Heart right ventricle (tissue), 16 donors: Measurements from ENCODE around the gene BTBD2. TPM values are rescaled to one million over a fixed set of nuclear protein-coding genes. Genes with fewer than 3 reads are reported as not detected.

Source experiments
- ATAC-seq, 8 donors: fragments of 200-7000 bp; cut with Tn5 transposase; one replicate each; pipeline ENCODE4 v1.9.1; 2020; ENCODE audit warnings: mild to moderate bottlenecking in 8 of 8, moderate library complexity in 8 of 8, moderate number of reproducible peaks in 1 of 8
- DNase-seq, 2 donors: peaks; one replicate each; pipeline ENCODE4 v3.0.0-alpha.2; 2020
- H3K27ac ChIP-seq, 10 donors: fragments of 200-600 bp; sonication (generic) in 2 of 10; one replicate each; pipeline versions ENCODE4 v1.5.0 to v1.8.0; 2020 to 2022; ENCODE audit warnings: mild to moderate bottlenecking in 3 of 10
- H3K27me3 ChIP-seq, 7 donors: fragments of 200-600 bp; one replicate each; pipeline ENCODE4 v1.8.0; 2021 to 2022; ENCODE audit warnings: mild to moderate bottlenecking in 2 of 7
- H3K36me3 ChIP-seq, 9 donors: fragments of 200-600 bp; sonication (generic) in 1 of 9; one replicate each; pipeline versions ENCODE4 v1.5.0 to v1.8.0; 2020 to 2022; ENCODE audit warnings: mild to moderate bottlenecking in 2 of 9
- H3K4me1 ChIP-seq, 9 donors: fragments of 200-600 bp; sonication (generic) in 1 of 9; one replicate each; pipeline versions ENCODE4 v1.5.0 to v1.8.0; 2020 to 2022; ENCODE audit warnings: mild to moderate bottlenecking in 4 of 9
- H3K4me3 ChIP-seq, 10 donors: fragments of 200-600 bp; sonication (generic) in 2 of 10; one replicate each; pipeline versions ENCODE4 v1.5.0 to v1.8.0; 2020 to 2022; ENCODE audit warnings: mild to moderate bottlenecking in 7 of 10, moderate library complexity in 2 of 10
- H3K9me3 ChIP-seq, 11 donors: fragments of 200-600 bp in 10 of 11; sonication (generic) in 2 of 11; one replicate each; pipeline versions ENCODE4 v1.5.0 to v1.8.0; 2013 to 2022; ENCODE audit warnings: mild to moderate bottlenecking in 2 of 11, control low read depth in 1 of 11, moderate library complexity in 1 of 11
- WGBS, 2 donors: extraction: QIAGEN DNeasy Blood & Tissue Kit; methylation state at CpG; one replicate each; pipeline ENCODE4 v1.1.7; 2013; ENCODE audit warnings: inconsistent platforms in 1 of 2; 5-methylcytosine and 5-hydroxymethylcytosine counted together
- intact Hi-C, 10 donors: fragments of 100-400 bp; cut with DNase I; formaldehyde crosslinking; loops; one replicate each; pipeline versions ENCODE4 v1.11.1 to v1.14.2; 2022
- polyA plus RNA-seq, 2 donors: library from polyadenylated mRNA; stranded (reverse); fragments of 200-250 nt; gene quantifications; one replicate each; pipeline ENCODE4 v1.2.3, GENCODE V29; 2013
- total RNA-seq, 10 donors: library from RNA; stranded (reverse); fragmentation: NEBNext Ultra II Directional in 3 of 10; extraction: Animal tissue kit (Norgen Biotek cat#: 25700) in 3 of 10; gene quantifications; one replicate each; pipeline versions ENCODE4 v1.2.1 to v1.2.4, GENCODE V29; 2021 to 2023
- TF ChIP-seq, protein P1 (sequence below), 9 donors: fragments of 200-600 bp; sonication (generic) in 2 of 9; IDR thresholded peaks; one replicate each; pipeline versions ENCODE4 v1.5.0 to v1.8.0; 2021 to 2022; ENCODE audit warnings: antibody characterized with exemption in 9 of 9, mild to moderate bottlenecking in 5 of 9, moderate library complexity in 1 of 9
- donor health status: Arrhythmogenic right ventricular cardiomyopathy.
- donor health status: ischemic (EF 13 %, LVEDD 7.1; RV severe dilation, severe dysfunction).
- donor health status: healthy with polysubstance abuse.
- donor health status: DM: no; HTN: yes; CAD: no.
- donor health status: DM: no; HTN: no; CAD: no.
- donor health status: ischemic (EF 25% LVEDD 6.9; RV normal size, moderate dysfunction).
- donor health status: ischemic (EF 25% LVEDD 5.7; RV mildly dilated, moderate dysfunction).
- donor health status: healthy.
- donor health status: DM: yes; HTN: yes; CAD: no.
- donor health status: Ischemic cardiomyopathy.
- donor health status: ischemic (EF 35%, LVEDD 5.7; RV mildly dilated, moderate dysfunction).
- donor health status: nonischemic (EF 11% LVEDD 7.7; RV severe dilation, severe dysfunction).
- donor health status: DM: yes; HTN: yes; CAD: no.
- donor health status: PGD.
- donor health status: ischemic (EF 29% LVEDD 5.4; RV normal size, mild dysfunction).
- donor health status: nonischemic (EF 23%, LVEDD 6.1; RV moderate dilation, normal function).

The BTBD2 gene
- total and polyA plus RNA-seq, 12 donors = 42.8 to 70.4 (median 55.8) TPM

DNA sequence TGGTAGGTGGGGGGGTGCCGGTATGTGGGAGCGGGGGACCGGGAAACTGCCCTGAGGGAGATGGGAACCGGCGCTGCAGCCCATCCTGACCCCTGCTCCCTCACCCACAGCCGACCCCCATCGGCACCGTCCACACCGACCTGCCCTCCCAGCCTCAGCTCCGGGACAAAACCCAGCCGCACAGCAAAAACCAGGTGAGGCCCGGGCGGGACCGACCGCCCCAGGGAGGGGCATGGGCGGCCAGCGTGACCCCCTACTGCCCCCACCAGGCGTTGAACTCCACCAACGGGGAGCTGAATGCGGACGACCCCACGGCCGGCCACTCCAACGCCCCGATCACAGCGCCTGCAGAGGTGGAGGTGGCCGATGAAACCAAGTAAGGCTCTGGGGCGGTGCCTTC, 35.9 kb downstream of the BTBD2 start:
- WGBS, 2 donors = 94 to 95% methylated on average over 22 to 28 of the region's 28 CpGs
- no peak for DNase-seq
- peaks cover 0 to 95% (median 24%) of the 10 kb centered on the region in 9 donors for H3K36me3 ChIP-seq

DNA sequence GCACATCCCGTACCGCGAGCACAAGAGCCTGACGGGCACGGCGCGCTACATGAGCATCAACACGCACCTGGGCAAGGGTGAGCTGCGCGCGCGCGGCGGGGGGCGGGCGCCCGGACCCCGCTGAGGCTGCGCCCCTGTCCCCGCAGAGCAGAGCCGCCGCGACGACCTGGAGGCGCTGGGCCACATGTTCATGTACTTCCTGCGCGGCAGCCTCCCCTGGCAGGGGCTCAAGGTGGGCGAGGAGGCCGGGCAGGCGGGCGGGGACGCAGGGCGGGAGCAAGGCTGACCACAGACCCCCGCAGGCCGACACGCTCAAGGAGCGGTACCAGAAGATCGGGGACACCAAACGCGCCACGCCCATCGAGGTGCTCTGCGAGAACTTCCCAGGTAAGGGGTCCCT, 36.5 kb downstream of the BTBD2 start:
- 97 to 99% methylated on average over 43 of the region's 43 CpGs for WGBS, 2 donors
- intact Hi-C loops = no loop called here
- no peaks in the 10 kb centered on the region for H3K9me3 ChIP-seq
- no peaks in the 10 kb centered on the region for H3K27me3 ChIP-seq
- no peak overlapping the region for H3K27ac ChIP-seq
- H3K4me1 ChIP-seq = no peaks in the 10 kb centered on the region
- no peak overlapping the region for H3K4me3 ChIP-seq
- TF ChIP-seq, protein P1, sequence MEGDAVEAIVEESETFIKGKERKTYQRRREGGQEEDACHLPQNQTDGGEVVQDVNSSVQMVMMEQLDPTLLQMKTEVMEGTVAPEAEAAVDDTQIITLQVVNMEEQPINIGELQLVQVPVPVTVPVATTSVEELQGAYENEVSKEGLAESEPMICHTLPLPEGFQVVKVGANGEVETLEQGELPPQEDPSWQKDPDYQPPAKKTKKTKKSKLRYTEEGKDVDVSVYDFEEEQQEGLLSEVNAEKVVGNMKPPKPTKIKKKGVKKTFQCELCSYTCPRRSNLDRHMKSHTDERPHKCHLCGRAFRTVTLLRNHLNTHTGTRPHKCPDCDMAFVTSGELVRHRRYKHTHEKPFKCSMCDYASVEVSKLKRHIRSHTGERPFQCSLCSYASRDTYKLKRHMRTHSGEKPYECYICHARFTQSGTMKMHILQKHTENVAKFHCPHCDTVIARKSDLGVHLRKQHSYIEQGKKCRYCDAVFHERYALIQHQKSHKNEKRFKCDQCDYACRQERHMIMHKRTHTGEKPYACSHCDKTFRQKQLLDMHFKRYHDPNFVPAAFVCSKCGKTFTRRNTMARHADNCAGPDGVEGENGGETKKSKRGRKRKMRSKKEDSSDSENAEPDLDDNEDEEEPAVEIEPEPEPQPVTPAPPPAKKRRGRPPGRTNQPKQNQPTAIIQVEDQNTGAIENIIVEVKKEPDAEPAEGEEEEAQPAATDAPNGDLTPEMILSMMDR (IDR thresholded peaks at IDR 0.05) = no peak
- H3K36me3 ChIP-seq = peaks cover 0 to 94% (median 24%) of the 10 kb centered on the region in 9 donors
- ATAC-seq (no peak), DNase-seq (no peak)

More for the DNA sequence above, 35.9 kb downstream of the BTBD2 start:
- H3K9me3 ChIP-seq = no peaks in the 10 kb centered on the region
- no peaks in the 10 kb centered on the region for H3K4me1 ChIP-seq
- TF ChIP-seq, protein P1 (IDR thresholded peaks at IDR 0.05) = no peak
- no peaks in the 10 kb centered on the region for H3K27me3 ChIP-seq
- no peak overlapping the region for H3K27ac ChIP-seq
- intact Hi-C loops = no loop called here
- ATAC-seq = no peak
- H3K4me3 ChIP-seq = no peak overlapping the region

DNA sequence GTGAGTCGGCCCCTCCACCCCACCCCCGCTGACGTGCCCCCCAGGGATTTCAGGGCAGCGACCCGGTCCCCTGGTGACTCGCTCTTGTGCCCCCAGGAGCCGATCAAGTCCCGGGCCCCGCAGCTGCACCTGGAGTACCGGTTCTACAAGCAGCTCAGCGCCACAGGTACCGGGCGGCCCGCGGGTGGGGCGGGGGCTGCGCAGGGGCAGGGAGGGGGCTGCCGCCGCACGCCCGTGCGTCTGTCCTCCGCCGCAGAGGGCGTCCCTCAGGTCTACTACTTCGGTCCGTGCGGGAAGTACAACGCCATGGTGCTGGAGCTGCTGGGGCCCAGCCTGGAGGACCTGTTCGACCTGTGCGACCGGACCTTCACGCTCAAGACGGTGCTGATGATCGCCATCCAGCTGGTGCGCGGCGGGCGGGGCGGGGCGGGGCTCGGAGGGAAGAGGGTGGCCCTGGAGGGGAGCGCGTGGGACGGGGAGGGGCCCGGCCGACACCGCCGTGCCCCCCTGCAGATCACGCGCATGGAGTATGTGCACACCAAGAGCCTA, 37.1 kb downstream of the BTBD2 start:
- Histone ChIP-seq H3K27ac (no peak overlapping the region), H3K27me3 (no peaks in the 10 kb centered on the region), H3K4me1 (no peaks in the 10 kb centered on the region), H3K36me3 (peaks cover 0 to 89% (median 24%) of the 10 kb centered on the region in 9 donors), H3K4me3 (no peak overlapping the region), H3K9me3 (no peaks in the 10 kb centered on the region)
- intact Hi-C loops = no loop called here
- TF ChIP-seq, protein P1 (IDR thresholded peaks at IDR 0.05) = no peak
- ATAC-seq (peak in 1 of 8 donors; percentile 9), DNase-seq (no peak)
- WGBS, 2 donors = 96 to 98% methylated on average over 51 of the region's 51 CpGs

DNA sequence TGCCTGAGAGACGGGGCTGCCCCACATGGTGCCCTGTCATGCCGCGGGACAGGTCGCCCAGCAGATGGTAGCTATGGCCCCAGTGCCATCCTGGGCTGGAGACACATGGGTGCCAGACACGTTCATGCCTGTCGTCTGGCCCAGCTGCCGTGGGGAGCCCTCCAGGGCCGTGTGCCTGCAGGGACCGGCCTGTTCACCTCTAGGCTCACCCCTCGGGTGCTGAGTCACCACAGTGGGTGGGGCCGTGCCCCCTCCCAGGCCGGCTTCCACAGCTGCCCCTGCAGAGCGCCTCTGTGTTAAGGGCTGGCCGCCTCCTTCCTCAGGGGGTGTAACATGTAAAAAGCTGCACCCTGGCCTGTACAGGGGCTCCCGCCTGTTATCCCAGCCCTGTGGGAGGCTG, 38.4 kb downstream of the BTBD2 start:
- Histone ChIP-seq H3K27ac (no peak overlapping the region), H3K9me3 (no peaks in the 10 kb centered on the region), H3K27me3 (no peaks in the 10 kb centered on the region), H3K4me3 (no peak overlapping the region), H3K36me3 (peaks cover 0 to 76% (median 21%) of the 10 kb centered on the region in 9 donors), H3K4me1 (no peaks in the 10 kb centered on the region)
- TF ChIP-seq, protein P1 (IDR thresholded peaks at IDR 0.05) = no peak
- DNase-seq (no peak), ATAC-seq (no peak)
- 93 to 94% methylated on average over 15 of the region's 15 CpGs for WGBS, 2 donors
- intact Hi-C loops = no loop called here
